Transverse colon (tissue), 4 donors: Measurements from ENCODE around the gene ROBO1. TPM values are rescaled to one million over a fixed set of nuclear protein-coding genes. Genes with fewer than 3 reads are reported as not detected.

Source experiments
- DNase-seq: peaks from one replicate; pipeline ENCODE4 v3.0.0-alpha.2; 2019
- H3K27ac ChIP-seq, 4 donors: fragments of 200-600 bp; sonication (generic); 2 replicates each; pipeline ENCODE4 v1.5.1; 2016 to 2018; ENCODE audit warnings: inconsistent platforms in 4 of 4
- H3K27me3 ChIP-seq: fragments of 200-600 bp; sonication (generic); 2 replicates; pipeline ENCODE4 v1.5.1; 2017; ENCODE audit warnings: inconsistent platforms
- H3K36me3 ChIP-seq, 4 donors: fragments of 200-600 bp; sonication (generic); 2 replicates each; pipeline ENCODE4 v1.5.1; 2017 to 2019; ENCODE audit warnings: inconsistent platforms in 4 of 4
- H3K4me1 ChIP-seq, 4 donors: fragments of 200-600 bp; sonication (generic); 2 replicates each; pipeline ENCODE4 v1.5.1; 2017 to 2020; ENCODE audit warnings: inconsistent platforms in 4 of 4
- H3K4me3 ChIP-seq, 4 donors: fragments of 200-600 bp; sonication (generic); 1 replicate in 1 of 4; 2 replicates in 3 of 4; pipeline versions ENCODE4 v1.5.1 to v1.6.1; 2017 to 2019; ENCODE audit warnings: inconsistent platforms in 4 of 4
- H3K9me3 ChIP-seq, 2 donors: fragments of 200-600 bp; sonication (generic); 2 replicates each; pipeline ENCODE4 v1.5.1; 2017 to 2019; ENCODE audit warnings: inconsistent platforms in 2 of 2
- EP300 ChIP-seq: sonication (generic); formaldehyde crosslinking; IDR thresholded peaks from one replicate; pipeline ENCODE4 v1.6.1; 2017; ENCODE audit warnings: antibody characterized with exemption, low read depth
- POLR2A ChIP-seq: fragments of 450-650 bp; IDR thresholded peaks from one replicate; pipeline ENCODE4 v1.6.1; 2016; ENCODE audit warnings: antibody characterized with exemption, mild to moderate bottlenecking, moderate library complexity
- POLR2AphosphoS5 ChIP-seq, 3 donors: sonication (generic); formaldehyde crosslinking; IDR thresholded peaks; one replicate each; pipeline ENCODE4 v1.6.1; 2016; ENCODE audit warnings: antibody characterized with exemption in 3 of 3
- WGBS, 2 donors: methylation state at CpG; one replicate each; pipeline ENCODE4 v1.1.5; 2018; ENCODE audit warnings: low coverage in 1 of 2; 5-methylcytosine and 5-hydroxymethylcytosine counted together
- in situ Hi-C, 4 donors: fragments of 200-750 bp; cut with MboI; loops; one replicate each; pipeline versions ENCODE4 v1.15.0 to v1.15.1; 2017; ENCODE audit warnings: low sequenced_read_pairs in 3 of 4, low pct_ligation_motif_present in 1 of 4, low pct_unique_long_range_greater_than_20kb in 1 of 4
- intact Hi-C: fragments of 100-400 bp; cut with DNase I; formaldehyde crosslinking; loops from one replicate; pipeline ENCODE4 v1.15.1; 2023; ENCODE audit warnings: low total_unique reads
- total RNA-seq, 4 donors: library from RNA; depleted of rRNA; stranded (reverse); fragments of >200 nt; gene quantifications; one replicate each; pipeline ENCODE4 v1.1.0, GENCODE V29; 2016
- TF ChIP-seq, protein P1 (sequence below), 5 experiments: fragments of 200-600 bp in 3 of 5; fragments of 450-650 bp in 2 of 5; sonication (generic) in 3 of 5; IDR thresholded peaks; 1 replicate in 2 of 5; 2 replicates in 3 of 5; pipeline ENCODE4 v1.5.1; 2016 to 2017; ENCODE audit warnings: antibody characterized with exemption in 5 of 5, inconsistent platforms in 3 of 5, mild to moderate bottlenecking in 2 of 5, moderate library complexity in 1 of 5

The ROBO1 gene
- total RNA-seq, 4 donors from 2014 or later, result 7.6 to 68.7 (median 9.1) TPM

DNA sequence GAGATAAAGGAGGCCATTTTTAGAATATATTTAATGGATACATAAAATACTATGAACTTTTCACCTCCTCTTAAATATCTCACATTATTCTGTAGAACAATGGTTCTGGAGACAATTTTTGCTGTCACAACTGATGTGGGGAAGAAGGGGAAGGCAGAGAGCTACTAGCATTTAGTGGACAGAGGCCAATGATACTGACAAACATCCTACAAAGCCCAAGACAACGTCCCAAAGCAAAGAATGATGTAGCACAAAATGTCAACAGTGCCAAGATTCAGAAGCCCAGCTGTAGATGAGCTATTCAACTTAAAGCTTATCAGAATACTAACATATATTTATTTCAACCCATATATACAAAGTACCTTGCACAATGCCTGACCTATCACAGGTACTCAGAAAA is 1069.4 kb downstream of the ROBO1 start:
- H3K9me3 ChIP-seq, result no peaks in the 10 kb centered on the region
- TF ChIP-seq POLR2AphosphoS5 (IDR thresholded peaks at IDR 0.05) (no peak), EP300 (no peak)
- TF ChIP-seq, protein P1, sequence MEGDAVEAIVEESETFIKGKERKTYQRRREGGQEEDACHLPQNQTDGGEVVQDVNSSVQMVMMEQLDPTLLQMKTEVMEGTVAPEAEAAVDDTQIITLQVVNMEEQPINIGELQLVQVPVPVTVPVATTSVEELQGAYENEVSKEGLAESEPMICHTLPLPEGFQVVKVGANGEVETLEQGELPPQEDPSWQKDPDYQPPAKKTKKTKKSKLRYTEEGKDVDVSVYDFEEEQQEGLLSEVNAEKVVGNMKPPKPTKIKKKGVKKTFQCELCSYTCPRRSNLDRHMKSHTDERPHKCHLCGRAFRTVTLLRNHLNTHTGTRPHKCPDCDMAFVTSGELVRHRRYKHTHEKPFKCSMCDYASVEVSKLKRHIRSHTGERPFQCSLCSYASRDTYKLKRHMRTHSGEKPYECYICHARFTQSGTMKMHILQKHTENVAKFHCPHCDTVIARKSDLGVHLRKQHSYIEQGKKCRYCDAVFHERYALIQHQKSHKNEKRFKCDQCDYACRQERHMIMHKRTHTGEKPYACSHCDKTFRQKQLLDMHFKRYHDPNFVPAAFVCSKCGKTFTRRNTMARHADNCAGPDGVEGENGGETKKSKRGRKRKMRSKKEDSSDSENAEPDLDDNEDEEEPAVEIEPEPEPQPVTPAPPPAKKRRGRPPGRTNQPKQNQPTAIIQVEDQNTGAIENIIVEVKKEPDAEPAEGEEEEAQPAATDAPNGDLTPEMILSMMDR (IDR thresholded peaks at IDR 0.05), result no peak
- H3K27me3 ChIP-seq, result no peaks in the 10 kb centered on the region
- DNase-seq, result no peak
- no peak overlapping the region for H3K4me3 ChIP-seq
- no peaks in the 10 kb centered on the region for H3K36me3 ChIP-seq
- WGBS, 2 donors, result 39 to 60% methylated on average over 1 of the region's 1 CpG
- intact Hi-C loops (no loop called here), in situ Hi-C loops (no loop called here)
- H3K4me1 ChIP-seq, result no peaks in the 10 kb centered on the region
- H3K27ac ChIP-seq, result no peak overlapping the region

DNA sequence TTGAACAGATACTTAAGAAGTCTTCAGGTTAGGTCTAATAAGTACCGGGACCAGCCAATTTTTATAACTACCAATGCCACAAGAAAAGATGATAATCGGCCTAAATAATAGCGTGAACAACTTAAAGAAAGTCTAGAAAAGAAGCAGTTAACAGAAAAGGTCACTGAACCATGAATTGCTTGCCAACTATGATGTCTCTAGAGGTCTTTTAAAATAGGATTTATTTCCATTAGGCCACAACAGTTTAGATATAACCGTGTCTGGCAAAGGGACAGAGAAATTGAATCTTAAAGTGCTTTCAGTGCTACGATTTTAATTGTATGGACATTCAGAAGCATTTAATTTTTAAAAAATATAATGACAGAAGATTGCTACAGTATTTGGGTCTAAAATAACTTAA is 1070.4 kb downstream of the ROBO1 start:
- intact Hi-C loops, result no loop called here
- 63 to 67% methylated on average over 5 of the region's 5 CpGs for WGBS, 2 donors
- in situ Hi-C loops, result no loop called here
- Histone ChIP-seq H3K4me3 (no peak overlapping the region), H3K9me3 (no peaks in the 10 kb centered on the region), H3K4me1 (no peaks in the 10 kb centered on the region), H3K27me3 (no peaks in the 10 kb centered on the region), H3K27ac (no peak overlapping the region), H3K36me3 (no peaks in the 10 kb centered on the region)
- no peak for DNase-seq
- TF ChIP-seq EP300 (no peak), POLR2A (no peak), POLR2AphosphoS5 (IDR thresholded peaks at IDR 0.05) (no peak)
- TF ChIP-seq, protein P1 (IDR thresholded peaks at IDR 0.05), result no peak

DNA sequence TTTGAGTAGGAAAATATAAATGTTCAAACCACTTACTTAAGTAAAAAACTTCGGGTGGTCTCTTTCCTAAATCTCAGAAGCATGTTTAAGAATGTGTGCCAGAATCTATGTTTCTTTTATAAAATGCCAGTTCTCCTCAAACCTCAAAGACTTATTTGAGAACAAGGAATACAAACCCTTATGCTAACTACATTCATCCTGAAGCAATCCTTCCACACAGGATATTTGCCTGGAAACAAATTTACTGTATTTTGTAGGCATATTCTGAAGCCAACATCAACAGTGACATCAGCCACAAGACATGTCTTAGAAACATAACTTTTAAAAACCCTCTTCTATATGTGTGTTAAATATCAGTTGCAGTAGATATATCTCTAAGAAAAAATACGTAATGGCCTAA is 1077.0 kb downstream of the ROBO1 start:
- DNase-seq, result no peak
- in situ Hi-C loops (no loop called here), intact Hi-C loops (no loop called here)
- no peaks in the 10 kb centered on the region for H3K4me1 ChIP-seq
- H3K27ac ChIP-seq, result no peak overlapping the region
- no peaks in the 10 kb centered on the region for H3K9me3 ChIP-seq
- no peaks in the 10 kb centered on the region for H3K36me3 ChIP-seq
- WGBS, 2 donors, result 14 to 36% methylated on average over 2 of the region's 2 CpGs
- TF ChIP-seq EP300 (no peak), POLR2AphosphoS5 (IDR thresholded peaks at IDR 0.05) (no peak), POLR2A (no peak)
- TF ChIP-seq, protein P1 (IDR thresholded peaks at IDR 0.05), result no peak
- H3K27me3 ChIP-seq, result no peaks in the 10 kb centered on the region
- no peak overlapping the region for H3K4me3 ChIP-seq

DNA sequence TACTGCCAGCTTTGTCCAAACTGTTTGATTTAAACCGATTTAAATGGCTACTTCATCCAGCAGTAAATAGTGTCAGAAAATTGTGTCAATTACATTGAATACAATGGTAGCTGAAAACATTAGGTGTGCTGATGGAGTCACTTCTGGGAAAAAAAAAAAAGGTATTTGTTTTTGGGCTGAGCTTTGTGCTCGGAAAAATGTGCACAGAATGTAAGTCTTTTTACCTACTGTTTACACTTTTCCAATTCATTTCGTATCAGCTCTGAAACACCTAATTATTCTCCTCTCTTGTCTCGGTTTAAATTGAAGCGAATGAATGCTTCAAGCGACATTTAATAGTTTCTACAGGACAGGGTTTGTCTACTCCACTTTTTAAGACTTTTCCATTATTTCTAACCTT is 1078.4 kb downstream of the ROBO1 start:
- 77 to 82% methylated on average over 6 of the region's 6 CpGs for WGBS, 2 donors
- Histone ChIP-seq H3K4me1 (no peaks in the 10 kb centered on the region), H3K4me3 (no peak overlapping the region), H3K9me3 (no peaks in the 10 kb centered on the region), H3K27ac (no peak overlapping the region), H3K36me3 (no peaks in the 10 kb centered on the region), H3K27me3 (no peaks in the 10 kb centered on the region)
- in situ Hi-C loops (no loop called here), intact Hi-C loops (no loop called here)
- no peak for DNase-seq
- TF ChIP-seq POLR2A, result no peak

DNA sequence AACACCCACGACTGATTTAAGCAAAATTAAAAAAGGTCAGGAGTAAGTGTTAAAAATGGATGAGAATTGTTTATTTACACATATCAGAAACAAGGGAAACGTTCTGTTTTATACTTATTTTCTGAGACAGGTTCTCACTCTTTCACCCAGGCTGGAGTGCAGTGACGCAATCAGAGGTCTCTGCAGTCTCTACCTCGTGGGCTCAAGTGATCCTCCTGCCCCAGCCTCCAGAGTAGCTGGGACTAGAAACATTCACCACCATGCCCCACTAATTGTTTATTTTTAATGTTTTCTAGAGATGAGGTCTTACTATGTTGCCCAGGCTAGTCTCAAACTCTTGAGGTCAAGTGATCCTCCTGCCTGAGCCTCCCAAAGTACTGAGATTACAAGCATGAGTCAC is 1080.3 kb downstream of the ROBO1 start:
- TF ChIP-seq, protein P1 (IDR thresholded peaks at IDR 0.05), result no peak
- TF ChIP-seq EP300 (no peak), POLR2AphosphoS5 (IDR thresholded peaks at IDR 0.05) (no peak), POLR2A (no peak)
- Histone ChIP-seq H3K27ac (no peak overlapping the region), H3K27me3 (no peaks in the 10 kb centered on the region), H3K4me1 (no peaks in the 10 kb centered on the region), H3K36me3 (no peaks in the 10 kb centered on the region), H3K4me3 (no peak overlapping the region), H3K9me3 (no peaks in the 10 kb centered on the region)
- intact Hi-C loops (no loop called here), in situ Hi-C loops (no loop called here)
- 63 to 72% methylated on average over 4 of the region's 4 CpGs for WGBS, 2 donors
- DNase-seq, result no peak
